ENCODE results near the gene COL1A1. TPM values are rescaled to one million over a fixed set of nuclear protein-coding genes. Genes with fewer than 3 reads are reported as not detected.

COL1A1 gene
- total RNA-seq, 3 donors from 2014 or later: 23.4 to 67.2 (median 44.5) TPM

DNA sequence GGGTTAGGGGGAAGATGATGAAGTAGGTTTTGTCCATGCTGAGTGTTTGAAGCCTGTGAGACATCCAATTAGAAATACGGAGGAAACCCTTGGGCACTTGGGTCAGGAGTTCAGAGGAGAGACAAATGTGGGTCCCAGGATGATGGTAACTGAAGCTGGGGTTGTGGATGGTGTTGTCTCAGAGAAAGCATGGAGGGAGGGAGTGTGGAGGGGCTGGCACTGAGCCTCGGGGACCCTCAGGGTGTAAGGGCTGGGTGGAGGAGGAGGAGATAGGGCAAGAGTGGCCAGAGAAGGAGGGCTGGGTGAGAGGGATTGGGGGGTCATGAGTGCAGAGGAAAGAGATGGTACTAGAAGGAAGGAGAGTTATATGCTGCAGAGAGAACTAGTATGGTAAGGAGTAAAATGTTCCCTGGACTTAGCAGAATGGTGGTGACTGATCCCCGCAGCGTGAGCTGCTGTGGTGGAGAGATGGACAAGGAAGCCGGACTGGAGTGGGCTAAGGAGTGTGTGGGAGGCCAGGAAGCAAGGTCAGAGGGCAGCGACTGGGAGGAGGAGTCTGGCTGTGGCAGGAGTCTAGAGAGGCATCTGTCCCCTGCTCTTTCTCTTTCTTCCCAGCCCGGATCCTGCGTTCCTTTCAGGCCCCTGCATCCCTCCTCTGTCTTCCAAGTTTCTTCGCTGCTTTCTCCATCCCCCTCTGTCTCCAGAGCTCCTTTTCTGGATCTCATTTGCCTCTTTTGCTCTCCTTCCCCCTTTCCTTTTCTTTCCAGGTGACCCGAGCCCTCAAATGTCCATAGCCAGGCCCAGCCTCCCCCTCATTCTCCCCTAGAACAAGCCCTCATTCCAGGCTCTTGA, 3.9 kb upstream of the COL1A1 start:
- intact Hi-C loops (cut with DNase I; ENCODE audit: low total_unique reads): loop anchor here (5.0 kb wide), 1 partner anchor 77 kb away; no protein-coding TSS in a partner anchor
- peak overlapping the region; percentile 61 to 93 for H3K27ac ChIP-seq
- H3K36me3 ChIP-seq: no peaks in the 10 kb centered on the region
- H3K27me3 ChIP-seq: peaks cover 0 to 14% of the 10 kb centered on the region in 2 donors
- no peak for DNase-seq (ENCODE audit: low spot score in 2 of 2)
- TF ChIP-seq POLR2A (IDR thresholded peaks at IDR 0.05) (no peak), POLR2AphosphoS5 (IDR thresholded peaks at IDR 0.05) (no peak)
- TF ChIP-seq, protein P1, sequence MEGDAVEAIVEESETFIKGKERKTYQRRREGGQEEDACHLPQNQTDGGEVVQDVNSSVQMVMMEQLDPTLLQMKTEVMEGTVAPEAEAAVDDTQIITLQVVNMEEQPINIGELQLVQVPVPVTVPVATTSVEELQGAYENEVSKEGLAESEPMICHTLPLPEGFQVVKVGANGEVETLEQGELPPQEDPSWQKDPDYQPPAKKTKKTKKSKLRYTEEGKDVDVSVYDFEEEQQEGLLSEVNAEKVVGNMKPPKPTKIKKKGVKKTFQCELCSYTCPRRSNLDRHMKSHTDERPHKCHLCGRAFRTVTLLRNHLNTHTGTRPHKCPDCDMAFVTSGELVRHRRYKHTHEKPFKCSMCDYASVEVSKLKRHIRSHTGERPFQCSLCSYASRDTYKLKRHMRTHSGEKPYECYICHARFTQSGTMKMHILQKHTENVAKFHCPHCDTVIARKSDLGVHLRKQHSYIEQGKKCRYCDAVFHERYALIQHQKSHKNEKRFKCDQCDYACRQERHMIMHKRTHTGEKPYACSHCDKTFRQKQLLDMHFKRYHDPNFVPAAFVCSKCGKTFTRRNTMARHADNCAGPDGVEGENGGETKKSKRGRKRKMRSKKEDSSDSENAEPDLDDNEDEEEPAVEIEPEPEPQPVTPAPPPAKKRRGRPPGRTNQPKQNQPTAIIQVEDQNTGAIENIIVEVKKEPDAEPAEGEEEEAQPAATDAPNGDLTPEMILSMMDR (IDR thresholded peaks at IDR 0.05): no peak
- no peaks in the 10 kb centered on the region for H3K4me1 ChIP-seq
- H3K4me3 ChIP-seq: no peak overlapping the region
- H3K9me3 ChIP-seq: no peaks in the 10 kb centered on the region

DNA sequence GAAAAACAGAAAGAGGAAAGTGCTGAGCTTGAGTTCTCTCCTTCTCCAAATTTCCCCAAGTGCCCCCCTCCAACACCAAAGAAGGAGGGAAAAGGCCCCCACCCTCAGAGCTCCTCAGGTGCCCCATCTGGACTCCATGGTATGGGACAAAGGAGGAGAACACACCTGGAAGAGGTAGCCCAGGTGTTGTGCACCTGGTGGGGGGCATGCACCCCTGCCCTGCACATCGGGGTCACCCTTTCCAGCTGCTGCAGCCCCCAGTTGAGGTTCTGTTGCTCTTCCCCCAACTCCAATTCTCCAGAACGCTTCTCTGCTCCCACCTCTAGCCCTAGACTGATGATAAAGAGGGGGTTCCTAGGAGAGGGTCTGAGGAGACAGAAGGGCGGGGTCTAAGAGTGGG, 3.0 kb upstream of the COL1A1 start:
- TF ChIP-seq POLR2AphosphoS5 (IDR thresholded peaks at IDR 0.05): no peak
- TF ChIP-seq, protein P1 (IDR thresholded peaks at IDR 0.05): no peak
- no peak for TF ChIP-seq POLR2A (IDR thresholded peaks at IDR 0.05)
- Histone ChIP-seq H3K36me3 (no peaks in the 10 kb centered on the region), H3K27me3 (peaks cover 0 to 14% of the 10 kb centered on the region in 2 donors), H3K9me3 (no peaks in the 10 kb centered on the region), H3K27ac (peak overlapping the region; percentile 52 to 93), H3K4me3 (no peak overlapping the region), H3K4me1 (no peaks in the 10 kb centered on the region)
- intact Hi-C loops (cut with DNase I; ENCODE audit: low total_unique reads): no loop called here
- no peak for DNase-seq (ENCODE audit: low spot score in 2 of 2)

DNA sequence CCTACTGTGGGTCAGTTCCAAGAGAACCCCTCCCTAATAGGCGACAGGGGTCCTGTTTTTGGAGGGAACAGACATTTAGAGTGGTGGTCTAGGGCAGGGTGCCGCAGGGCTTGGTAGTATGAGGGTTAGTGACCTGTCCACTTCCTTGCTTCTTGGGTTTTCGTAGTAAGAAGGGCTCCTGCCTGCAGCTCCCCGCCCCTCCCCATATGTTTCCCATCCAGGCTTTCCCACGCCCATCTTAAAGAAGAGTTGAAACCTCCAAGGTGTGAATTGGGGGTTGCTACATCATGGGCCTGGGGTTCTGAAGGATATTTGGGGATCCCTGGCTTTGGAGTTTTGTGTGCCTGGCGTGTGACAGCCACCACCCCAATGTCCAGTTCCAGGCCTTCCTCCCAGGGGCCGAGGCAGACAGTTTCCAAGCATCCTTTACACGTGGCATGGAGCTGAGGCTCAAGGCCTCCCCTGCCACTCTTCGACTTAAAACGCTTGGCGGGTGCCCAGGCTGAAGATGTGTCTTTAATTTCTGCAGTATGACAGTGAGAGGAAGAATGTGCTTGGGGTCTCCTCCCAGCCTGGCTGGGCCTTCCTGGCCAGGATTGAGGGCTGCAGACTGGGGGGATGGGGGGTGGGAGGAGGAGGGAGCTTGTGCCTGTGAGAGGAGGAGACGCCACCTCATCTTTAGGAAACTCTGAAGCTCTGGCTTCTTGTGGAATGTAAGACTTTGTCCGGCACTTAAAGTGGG, 2.3 kb upstream of the COL1A1 start:
- H3K4me1 ChIP-seq: peaks cover 0 to 1% of the 10 kb centered on the region in 2 donors
- no peaks in the 10 kb centered on the region for H3K9me3 ChIP-seq
- intact Hi-C loops (cut with DNase I; ENCODE audit: low total_unique reads): loop anchor here (2.0 kb wide), 1 partner anchor 67 kb away; no protein-coding TSS in a partner anchor
- no peaks in the 10 kb centered on the region for H3K36me3 ChIP-seq
- H3K4me3 ChIP-seq: no peak overlapping the region
- DNase-seq (ENCODE audit: low spot score in 2 of 2): no peak
- TF ChIP-seq, protein P1 (IDR thresholded peaks at IDR 0.05): no peak
- TF ChIP-seq POLR2AphosphoS5 (IDR thresholded peaks at IDR 0.05) (no peak), POLR2A (IDR thresholded peaks at IDR 0.05) (no peak)
- H3K27me3 ChIP-seq: peaks cover 0 to 14% of the 10 kb centered on the region in 2 donors
- H3K27ac ChIP-seq: peak overlapping the region; percentile 52 to 93

DNA sequence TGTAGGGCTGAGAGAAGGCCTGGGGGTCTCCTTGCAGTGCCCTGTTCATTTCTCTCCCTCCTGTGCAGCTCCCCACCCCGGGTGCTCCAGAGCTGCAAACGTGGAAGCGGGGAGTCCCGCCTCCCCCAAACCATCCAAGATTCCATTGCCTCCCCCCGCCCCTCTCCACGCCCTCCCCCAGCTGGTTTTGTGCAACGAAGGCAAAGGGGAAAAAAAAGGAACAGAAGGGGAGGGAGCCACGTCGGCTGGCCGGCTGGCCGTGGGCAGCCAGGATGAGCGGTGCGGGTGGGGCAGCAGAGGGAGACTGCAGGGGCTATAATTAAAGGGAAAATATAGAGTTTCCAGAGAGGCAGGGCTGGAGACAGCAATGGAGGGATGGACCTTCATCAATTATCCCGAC, 1.7 kb upstream of the COL1A1 start:
- H3K27me3 ChIP-seq: peaks cover 0 to 14% of the 10 kb centered on the region in 2 donors
- no peak for DNase-seq (ENCODE audit: low spot score in 2 of 2)
- no peak overlapping the region for H3K4me3 ChIP-seq
- intact Hi-C loops (cut with DNase I; ENCODE audit: low total_unique reads): loop anchor here (2.0 kb wide), 1 partner anchor 68 kb away; no protein-coding TSS in a partner anchor
- H3K4me1 ChIP-seq: peaks cover 0 to 8% of the 10 kb centered on the region in 2 donors
- H3K36me3 ChIP-seq: no peaks in the 10 kb centered on the region
- no peaks in the 10 kb centered on the region for H3K9me3 ChIP-seq
- TF ChIP-seq, protein P1 (IDR thresholded peaks at IDR 0.05): no peak
- no peak for TF ChIP-seq POLR2A (IDR thresholded peaks at IDR 0.05)
- TF ChIP-seq POLR2AphosphoS5 (IDR thresholded peaks at IDR 0.05): no peak
- peak overlapping the region; percentile 45 to 93 for H3K27ac ChIP-seq
